Activated CD8-positive, alpha-beta T cell treated with anti-CD3 and anti-CD28 coated beads for 36 hours (primary cell): ENCODE data around the gene OVCH1. TPM values are rescaled to one million over a fixed set of nuclear protein-coding genes. Genes with fewer than 3 reads are reported as not detected.

Experiments
- ATAC-seq: fragments of 200-7000 bp; cut with Tn5 transposase; one replicate; pipeline ENCODE4 v1.10.0; 2021; ENCODE audit warnings: mild to moderate bottlenecking, moderate library complexity
- CTCF ChIA-PET: fragments of 350-600 bp; sonication (Branson Sonifier 250); formaldehyde crosslinking; loops from one replicate; lab custom pipeline; 2021; ENCODE audit warnings: antibody characterized with exemption; lab: Charles Lee
- POLR2A ChIA-PET: fragments of 350-600 bp; sonication (Branson Sonifier 250); formaldehyde crosslinking; loops from one replicate; lab custom pipeline; 2021; ENCODE audit warnings: antibody characterized with exemption; lab: Charles Lee
- DNase-seq: peaks from one replicate; pipeline ENCODE4 v3.0.0-alpha.2; 2020
- H3K27ac Mint-ChIP-seq: one replicate; pipeline ENCODE4 v1.8.0; 2021; ENCODE audit warnings: mild to moderate bottlenecking, mixed read lengths
- H3K27me3 Mint-ChIP-seq: one replicate; pipeline ENCODE4 v1.8.0; 2021; ENCODE audit warnings: mixed read lengths
- H3K36me3 Mint-ChIP-seq: one replicate; pipeline ENCODE4 v1.8.0; 2021; ENCODE audit warnings: low read depth, mixed read lengths
- H3K4me1 Mint-ChIP-seq: one replicate; pipeline ENCODE4 v1.8.0; 2021; ENCODE audit warnings: low read depth, mixed read lengths
- H3K4me3 Mint-ChIP-seq: one replicate; pipeline ENCODE4 v1.8.0; 2021; ENCODE audit warnings: mild to moderate bottlenecking, moderate library complexity, mixed read lengths
- H3K9me3 Mint-ChIP-seq: one replicate; pipeline ENCODE4 v1.8.0; 2021; ENCODE audit warnings: mixed read lengths
- CTCF ChIP-seq: fragments of 200-600 bp; IDR thresholded peaks from one replicate; pipeline ENCODE4 v1.8.0; 2022; ENCODE audit warnings: antibody characterized with exemption, mild to moderate bottlenecking
- intact Hi-C: fragments of 100-400 bp; cut with micrococcal nuclease; formaldehyde crosslinking; loops from one replicate; pipeline ENCODE4 v1.10.0; 2022
- total RNA-seq, 2 experiments: library from RNA; stranded (reverse); gene quantifications; one replicate each; pipeline ENCODE4 v1.2.3, GENCODE V29; 2021

Gene OVCH1
- total RNA-seq, 2 experiments from 2014 or later: not detected

GRCh38 chr12:29431513-29431912 lies 66.0 kb downstream of the OVCH1 start:
- ATAC-seq (no peak), DNase-seq (no peak)
- intact Hi-C loops: no loop called here
- POLR2A ChIA-PET: no interaction called here
- CTCF ChIA-PET: no interaction called here
- no peak for TF ChIP-seq CTCF
- no peak overlapping the region for H3K4me3 Mint-ChIP-seq
- no peaks in the 10 kb centered on the region for H3K36me3 Mint-ChIP-seq
- H3K27me3 Mint-ChIP-seq: peaks cover 10% of the 10 kb centered on the region
- H3K27ac Mint-ChIP-seq: no peak overlapping the region
- no peaks in the 10 kb centered on the region for H3K9me3 Mint-ChIP-seq
- H3K4me1 Mint-ChIP-seq: peaks cover 5% of the 10 kb centered on the region

GRCh38 chr12:29430716-29431044 lies 66.8 kb downstream of the OVCH1 start:
- H3K9me3 Mint-ChIP-seq: no peaks in the 10 kb centered on the region
- ChIA-PET POLR2A (no interaction called here), CTCF (no interaction called here)
- H3K27me3 Mint-ChIP-seq: peaks cover 10% of the 10 kb centered on the region
- no peak for TF ChIP-seq CTCF
- no peak overlapping the region for H3K27ac Mint-ChIP-seq
- H3K4me3 Mint-ChIP-seq: no peak overlapping the region
- DNase-seq (no peak), ATAC-seq (no peak)
- intact Hi-C loops: no loop called here
- peaks cover 5% of the 10 kb centered on the region for H3K4me1 Mint-ChIP-seq
- no peaks in the 10 kb centered on the region for H3K36me3 Mint-ChIP-seq

GRCh38 chr12:29429999-29430715 lies 67.3 kb downstream of the OVCH1 start:
- no peak overlapping the region for H3K27ac Mint-ChIP-seq
- no peak overlapping the region for H3K4me3 Mint-ChIP-seq
- ChIA-PET CTCF (no interaction called here), POLR2A (no interaction called here)
- H3K9me3 Mint-ChIP-seq: no peaks in the 10 kb centered on the region
- DNase-seq (no peak), ATAC-seq (no peak)
- H3K27me3 Mint-ChIP-seq: peaks cover 10% of the 10 kb centered on the region
- intact Hi-C loops: no loop called here
- no peak for TF ChIP-seq CTCF
- H3K4me1 Mint-ChIP-seq: peaks cover 5% of the 10 kb centered on the region
- H3K36me3 Mint-ChIP-seq: no peaks in the 10 kb centered on the region

GRCh38 chr12:29428633-29429032 lies 68.9 kb downstream of the OVCH1 start:
- Mint-ChIP-seq H3K9me3 (no peaks in the 10 kb centered on the region), H3K36me3 (no peaks in the 10 kb centered on the region), H3K4me3 (no peak overlapping the region), H3K27ac (peak overlapping the region; percentile 11), H3K4me1 (peaks cover 5% of the 10 kb centered on the region), H3K27me3 (peaks cover 11% of the 10 kb centered on the region)
- CTCF ChIA-PET: interaction anchor here (0.9 to 1.2 kb wide), 2 partner anchors 19 to 117 kb away, joined by 3 to 4 read pairs; no protein-coding TSS in a partner anchor
- peak; percentile 4 for DNase-seq
- POLR2A ChIA-PET: interaction anchor here (1.5 kb wide), 1 partner anchor 47 kb away, joined by 6 read pairs; the partner anchor contains the start of gene ERGIC2
- intact Hi-C loops: no loop called here
- ATAC-seq: peak; percentile 72
- no peak for TF ChIP-seq CTCF

GRCh38 chr12:29427964-29428363 lies 69.5 kb downstream of the OVCH1 start:
- TF ChIP-seq CTCF: peak; percentile 17
- peak; percentile 69 for ATAC-seq

More at GRCh38 chr12:29427964-29428363, 69.5 kb downstream of the OVCH1 start:
- intact Hi-C loops: no loop called here
- POLR2A ChIA-PET: interaction anchor here (1.5 kb wide), 1 partner anchor 47 kb away, joined by 6 read pairs; the partner anchor contains the start of gene ERGIC2
- no peaks in the 10 kb centered on the region for H3K9me3 Mint-ChIP-seq
- CTCF ChIA-PET: interaction anchor here (0.9 to 1.2 kb wide), 2 partner anchors 20 to 116 kb away, joined by 3 to 4 read pairs; no protein-coding TSS in a partner anchor
- H3K36me3 Mint-ChIP-seq: no peaks in the 10 kb centered on the region
- H3K27me3 Mint-ChIP-seq: peaks cover 10% of the 10 kb centered on the region
- peaks cover 5% of the 10 kb centered on the region for H3K4me1 Mint-ChIP-seq
- peak overlapping the region; percentile 13 for H3K27ac Mint-ChIP-seq
- H3K4me3 Mint-ChIP-seq: no peak overlapping the region
- no peak for DNase-seq
